DMS79 (cell line): ENCODE results near the gene ZNF524.
A peak's percentile ranks its signal among the peaks of the same experiment; 100 is the strongest.

Experiments
- DNase-seq: peaks from one replicate; lab custom pipeline; 2025; lab: John Stamatoyannopoulos, UW

ZNF524 gene

DNA sequence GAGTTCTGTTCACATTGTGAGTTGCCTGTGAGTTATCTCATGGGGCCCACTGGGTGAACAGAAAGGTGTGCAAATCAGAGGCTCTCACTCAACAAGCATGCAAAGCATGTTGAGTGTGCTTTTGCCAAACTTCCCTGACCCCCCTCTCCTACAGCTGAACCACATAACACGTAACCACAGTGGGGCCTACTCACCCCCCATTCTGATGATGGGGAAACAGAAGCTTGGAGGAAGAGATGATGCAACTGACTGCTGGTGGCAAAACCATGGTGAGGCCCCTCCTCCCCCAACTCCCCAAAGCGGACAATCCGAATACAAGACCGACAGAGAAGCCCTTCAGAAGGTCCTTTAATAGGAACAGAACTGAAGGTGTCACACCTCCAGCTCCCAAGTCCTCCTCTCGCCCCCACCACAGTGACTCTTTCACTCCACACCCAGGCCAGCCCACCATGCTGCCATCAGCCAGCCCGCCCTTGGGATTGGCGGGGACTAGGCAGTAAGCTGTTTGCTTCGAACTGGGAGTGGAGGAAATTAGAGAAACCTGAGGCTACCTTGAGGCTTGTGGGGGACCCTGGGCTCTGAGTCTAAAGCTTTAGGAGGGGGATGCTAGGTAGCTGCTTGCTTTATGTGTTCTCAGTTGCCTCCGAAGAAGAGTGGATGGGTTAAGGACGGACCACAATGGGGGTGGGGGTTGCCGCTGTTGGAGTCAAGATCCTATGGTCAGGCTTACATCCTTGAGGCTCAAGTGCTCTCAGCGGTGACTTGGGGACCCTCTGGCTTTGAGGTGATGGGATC lies 20.5 kb downstream of the ZNF524 start:
- DNase-seq = no peak

GRCh38 chr19:55621205-55621672 lies 21.2 kb downstream of the ZNF524 start:
- DNase-seq = no peak

GRCh38 chr19:55621673-55622231 lies 21.7 kb downstream of the ZNF524 start:
- DNase-seq = no peak

DNA sequence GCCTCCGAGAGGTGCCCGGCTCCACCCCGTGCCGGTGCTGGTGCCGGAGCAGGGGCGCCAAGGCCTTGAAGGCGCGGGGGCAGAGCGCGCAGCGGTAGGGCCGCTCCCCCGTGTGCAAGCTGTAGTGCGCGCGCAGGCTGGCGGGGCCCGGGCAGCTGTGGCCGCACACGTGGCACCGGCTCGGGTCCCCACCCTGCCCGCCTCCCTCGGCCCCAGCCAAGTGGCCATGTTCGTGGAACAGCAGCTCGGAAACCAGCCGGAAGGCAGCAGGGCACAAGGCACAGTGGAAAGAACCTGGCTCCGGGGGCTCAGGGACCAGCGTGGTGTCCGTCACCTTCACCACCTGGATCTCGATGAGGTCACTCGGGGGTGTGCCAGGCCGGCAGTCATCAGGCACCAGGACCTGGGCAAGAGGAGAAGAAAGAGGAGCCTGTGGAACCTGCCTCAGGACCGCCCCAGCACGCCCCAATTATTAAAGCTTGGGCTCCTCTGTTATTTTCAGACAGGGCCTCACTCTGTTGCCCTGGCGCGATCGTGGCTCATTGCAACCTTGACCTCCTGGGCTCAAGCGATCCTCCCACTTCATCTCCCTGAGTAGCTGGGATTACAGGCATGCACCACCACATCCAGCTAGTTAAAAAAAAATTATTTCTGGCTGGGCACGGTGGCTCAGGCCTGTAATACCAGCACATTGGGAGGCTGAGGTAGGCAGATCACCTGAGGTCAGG lies 22.3 kb downstream of the ZNF524 start:
- DNase-seq = no peak

DNA sequence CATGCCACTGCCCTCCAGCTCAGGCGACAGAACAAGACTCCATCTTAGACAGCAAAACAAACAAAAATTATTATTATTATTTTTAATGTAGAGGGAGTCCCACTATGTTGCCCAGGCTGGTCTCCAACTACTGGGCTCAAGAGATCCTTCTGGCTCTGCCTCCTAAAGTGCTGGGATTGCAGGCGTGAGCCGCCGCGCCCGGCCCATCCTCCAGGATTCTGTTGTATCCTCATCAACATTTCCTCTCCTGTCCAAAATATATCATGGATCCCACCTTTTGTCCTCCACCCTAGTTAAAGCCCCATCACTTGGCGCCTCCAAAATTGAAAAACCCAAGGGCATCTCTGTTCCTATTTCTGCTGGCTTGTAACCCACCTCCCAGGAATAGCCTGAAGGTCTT lies 23.0 kb downstream of the ZNF524 start:
- DNase-seq = no peak

- no peak for DNase-seq
These were observed 23.5 kb downstream of the ZNF524 start for GRCh38 chr19:55623561-55623960.

DNA sequence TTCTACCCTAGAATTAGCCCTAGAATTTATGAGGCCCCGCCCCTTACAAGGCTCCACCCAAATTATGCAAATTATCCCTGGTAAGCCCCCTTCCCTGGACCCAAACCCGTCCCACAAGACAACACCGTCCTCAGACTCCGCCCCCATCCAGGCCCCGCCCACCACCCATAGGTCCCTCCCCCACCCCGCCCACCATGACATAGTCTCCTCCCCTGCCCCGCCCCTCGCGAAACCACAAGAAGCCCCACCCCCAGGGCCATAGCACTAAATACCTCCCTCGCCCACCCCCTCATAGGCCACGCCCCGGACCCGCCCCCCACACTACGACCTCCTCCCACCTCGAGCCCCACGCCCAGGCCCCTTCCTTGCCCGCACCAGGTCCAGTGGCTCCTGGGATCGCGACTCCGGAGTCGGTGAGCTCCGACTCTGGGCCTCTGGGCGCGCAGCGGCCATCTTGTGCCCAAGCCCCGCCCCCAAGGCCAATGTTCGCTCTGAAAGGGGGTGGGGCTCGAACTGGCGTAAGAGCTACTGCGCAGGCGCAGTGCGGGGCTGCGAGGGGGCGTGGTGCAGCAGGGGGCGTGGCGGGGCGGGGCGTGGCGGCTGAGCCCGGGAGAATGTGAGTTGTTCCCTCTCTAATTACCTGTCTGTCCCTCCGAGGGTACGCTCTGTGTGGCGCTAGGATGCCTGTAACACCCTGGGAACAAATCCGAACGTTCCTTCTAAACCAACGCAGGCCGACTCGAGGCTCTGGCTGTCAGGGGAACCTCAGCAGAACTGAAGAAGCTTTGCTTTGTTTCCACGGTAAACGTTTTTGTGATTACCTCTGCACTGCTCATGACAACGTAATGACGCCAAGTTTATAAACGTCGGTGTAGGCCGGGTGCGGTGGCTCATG lies 24.3 kb downstream of the ZNF524 start, which contains the start of gene ZNF784:
TSS of gene ZNF784 (minus strand) at position 458 of the 895 bp plus-strand sequence. CDS start at position 453, 5 bp downstream.
- peak; percentile 85 for DNase-seq

DNA sequence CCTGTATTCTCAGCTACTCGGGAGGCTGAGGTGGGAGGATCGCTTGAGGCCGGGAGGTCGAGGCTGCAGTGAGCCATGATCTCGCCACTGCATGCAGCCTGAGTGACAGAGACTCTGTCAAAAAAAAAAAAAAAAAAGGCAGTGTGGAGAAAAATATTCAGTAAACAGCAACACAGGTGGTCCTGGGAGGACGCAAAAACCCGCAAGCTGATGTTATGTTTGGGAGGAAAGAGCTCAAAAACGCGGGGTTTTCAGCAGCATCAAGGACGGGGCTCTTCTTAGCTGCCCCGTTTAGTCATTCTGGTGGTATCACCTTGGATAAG lies 24.9 kb downstream of the ZNF524 start:
- DNase-seq = no peak

- DNase-seq = no peak
These were observed 26.3 kb downstream of the ZNF524 start for GRCh38 chr19:55626350-55626749.

DNA sequence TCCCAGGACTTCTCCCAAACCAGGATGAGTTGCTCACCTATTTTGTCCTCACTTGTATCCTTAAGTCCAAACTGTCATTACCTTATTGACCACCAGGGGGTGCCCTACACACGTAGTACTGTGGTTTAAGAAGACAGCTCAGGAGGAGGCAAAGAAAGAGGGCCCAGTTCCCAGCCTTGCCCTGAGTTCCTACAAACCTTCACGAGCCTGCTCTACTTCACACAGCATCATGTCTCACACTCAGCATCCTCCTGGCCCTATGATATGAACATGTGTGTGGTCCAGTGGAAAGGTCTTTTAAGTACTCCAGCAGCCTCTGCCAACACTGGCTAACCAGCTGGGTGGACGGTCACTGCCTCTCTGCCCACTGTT lies 32.4 kb downstream of the ZNF524 start:
- peak; percentile 76 for DNase-seq

DNA sequence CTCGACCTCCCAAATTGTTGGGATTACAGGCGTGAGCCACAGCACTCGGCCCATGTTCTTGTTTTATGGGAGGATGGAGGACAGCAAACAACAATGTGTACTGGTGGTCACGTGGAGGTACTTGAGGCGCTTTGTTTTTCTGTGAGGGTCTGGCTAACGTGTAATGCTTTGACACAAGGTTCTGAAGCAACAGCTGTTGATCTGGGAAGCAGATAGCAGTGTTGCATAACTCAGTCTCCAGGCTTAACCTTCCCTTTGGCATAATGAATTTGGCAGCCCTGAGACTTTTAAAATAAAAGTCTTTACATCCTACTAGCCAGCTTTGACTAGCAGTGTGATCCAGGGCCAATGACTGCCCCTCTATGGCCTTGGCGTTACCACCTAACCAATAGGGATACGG lies 33.8 kb downstream of the ZNF524 start:
- no peak for DNase-seq

DNA sequence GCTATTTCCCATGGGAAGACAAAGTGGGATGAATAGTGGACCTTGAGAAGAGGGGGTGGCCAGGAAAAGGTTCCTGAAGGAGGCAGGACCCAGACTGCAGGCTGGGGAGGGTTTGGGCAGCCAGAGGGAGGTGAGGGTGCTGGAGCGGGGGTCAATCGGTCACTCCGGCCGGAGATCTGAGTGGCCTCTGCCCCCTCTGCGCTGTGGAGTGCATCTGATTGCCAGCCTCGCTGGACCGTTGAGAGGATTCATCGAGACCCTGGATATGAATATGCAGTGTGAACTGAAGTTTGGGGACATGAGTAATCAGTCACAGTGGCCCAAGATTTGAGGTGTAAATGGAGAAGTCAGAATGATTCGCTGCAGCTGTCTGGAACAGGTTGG lies 35.2 kb downstream of the ZNF524 start:
- DNase-seq = no peak

- no peak for DNase-seq
These were observed 35.9 kb downstream of the ZNF524 start for GRCh38 chr19:55635856-55636440.

DNA sequence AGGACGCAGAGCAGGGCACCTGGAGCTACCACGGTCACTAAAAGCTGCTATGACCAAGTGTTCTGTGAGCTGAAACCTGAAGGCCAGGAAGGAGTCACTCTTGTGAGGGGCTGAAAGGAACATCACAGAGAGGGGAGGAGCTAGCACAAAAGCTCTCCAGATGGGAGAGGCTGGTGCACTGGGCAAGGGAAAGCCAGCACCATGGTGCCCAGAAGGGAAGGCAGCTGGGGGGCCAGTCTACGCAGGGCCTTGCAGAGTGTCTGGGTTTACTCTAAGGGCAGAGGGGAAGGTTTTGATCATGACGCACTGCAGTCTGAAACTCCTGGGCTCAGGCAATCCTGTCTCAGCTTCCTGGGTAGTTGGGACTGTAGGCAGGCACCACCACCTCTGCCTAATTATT lies 36.6 kb downstream of the ZNF524 start:
- no peak for DNase-seq

GRCh38 chr19:55637534-55637933 lies 37.4 kb downstream of the ZNF524 start:
- no peak for DNase-seq

DNA sequence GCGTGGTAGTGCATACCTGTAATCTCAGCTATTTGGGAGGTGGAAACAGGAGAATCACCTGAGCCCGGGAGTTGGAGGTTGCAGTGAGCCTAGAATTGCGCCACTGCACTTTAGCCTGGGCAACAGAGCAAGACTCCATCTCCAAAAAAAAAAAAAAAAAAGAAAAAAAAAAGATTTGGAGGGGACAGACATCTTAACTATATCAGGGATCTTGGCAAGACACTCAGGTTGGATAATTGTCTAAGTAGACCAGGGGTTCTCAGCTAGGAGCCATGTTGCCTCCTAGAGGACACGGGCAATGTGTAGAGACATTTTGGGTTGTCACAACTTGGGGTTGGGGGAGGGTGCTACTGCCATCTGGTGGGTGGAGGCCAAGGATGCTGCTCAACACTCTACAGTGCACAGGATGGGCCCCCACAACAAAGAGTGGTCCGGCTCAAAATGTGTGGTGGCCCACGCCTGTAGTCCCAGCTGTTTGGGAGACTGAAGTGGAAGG lies 38.8 kb downstream of the ZNF524 start:
- DNase-seq = no peak

- peak; percentile 70 for DNase-seq
These were observed 40.0 kb downstream of the ZNF524 start for GRCh38 chr19:55640043-55640576.

DNA sequence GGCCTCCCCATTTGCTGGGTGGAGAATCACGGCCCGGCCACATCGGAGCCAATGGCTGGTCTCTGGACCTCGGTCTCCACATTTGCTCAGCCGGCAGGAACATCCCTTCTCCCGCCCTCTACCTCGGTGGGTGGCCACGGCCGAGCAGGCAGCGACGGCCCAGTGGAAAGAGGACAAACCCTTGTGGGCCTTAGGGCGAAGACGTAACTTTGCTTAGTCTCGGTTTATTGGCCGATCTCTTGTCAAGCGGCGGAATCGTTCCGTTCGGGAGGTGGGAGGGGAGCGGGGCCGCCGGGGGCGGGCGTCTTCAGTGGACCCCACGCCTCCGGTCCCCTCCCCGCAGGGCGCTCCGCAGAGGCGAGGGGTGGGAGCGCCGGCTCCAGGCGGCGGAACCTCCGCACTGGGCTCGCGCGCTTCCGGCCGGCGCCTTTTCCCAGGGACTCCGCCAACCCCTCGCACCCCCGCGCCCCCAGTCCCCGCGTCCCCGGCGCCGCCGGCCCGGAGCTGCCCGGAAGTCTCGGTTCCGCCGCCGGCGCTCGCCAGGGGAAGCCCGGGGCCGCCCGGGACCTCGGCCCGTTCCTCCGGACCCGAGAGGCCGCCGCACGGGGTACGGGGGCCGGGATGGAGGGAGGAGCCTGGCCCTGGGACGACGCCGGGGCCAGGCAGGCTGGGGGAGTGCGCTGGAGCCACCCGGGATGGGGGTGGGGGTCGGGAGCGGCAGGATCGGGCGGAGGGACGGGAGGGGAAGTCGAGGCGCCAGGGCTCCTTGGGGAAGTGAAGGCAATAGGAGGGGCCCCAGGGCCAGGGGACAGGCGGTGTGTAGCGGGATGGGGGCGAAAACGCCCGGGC lies 40.7 kb downstream of the ZNF524 start, which contains the start of gene ZNF580:
TSS of gene ZNF580 (plus strand) at position 426 of the 849 bp plus-strand sequence. CDS start 1,507 bp downstream, outside the sequence.
- peak; percentile 33 for DNase-seq

DNA sequence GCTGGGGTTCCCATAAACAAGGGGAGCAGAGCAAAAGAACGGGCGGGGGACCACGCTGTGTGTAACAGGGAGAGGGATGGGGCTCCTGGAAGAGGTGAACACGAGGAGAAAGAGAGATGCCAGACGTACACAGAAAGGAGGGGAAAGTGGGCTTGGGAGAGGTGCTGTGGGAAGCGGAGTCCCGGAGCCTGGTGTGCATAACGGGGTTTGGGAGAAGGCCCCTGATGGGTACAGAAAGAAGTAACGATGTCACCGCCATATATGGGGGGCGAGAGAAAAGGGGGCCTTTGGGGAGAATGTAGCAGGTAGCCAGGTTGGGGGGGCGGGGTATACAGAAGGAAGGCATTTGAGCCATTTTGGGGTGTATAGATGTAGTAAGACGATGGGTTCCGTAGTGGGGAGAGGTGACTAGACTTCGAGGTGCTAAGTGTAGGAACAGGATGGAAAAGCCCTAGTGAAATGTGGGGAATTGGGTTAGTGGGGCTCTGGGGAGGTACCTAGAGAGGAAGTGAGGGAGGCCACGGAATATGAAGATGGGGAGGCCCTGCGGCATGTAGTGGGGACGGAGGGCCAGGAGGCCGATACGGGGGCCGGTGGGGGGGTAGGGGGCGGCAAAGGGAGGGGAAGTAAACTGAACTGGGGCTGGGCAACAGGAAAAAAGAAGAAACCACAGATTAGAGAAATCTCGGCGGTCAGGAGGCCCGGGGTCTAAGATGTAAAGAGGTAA lies 41.5 kb downstream of the ZNF524 start:
- DNase-seq = no peak
